GM12864 (cell line): ENCODE results near the gene PTGER3.

Experiments
- DNase-seq: peaks from one replicate; pipeline ENCODE4 v3.0.0-alpha.2; 2011; ENCODE audit warnings: low read depth
- H3K4me3 ChIP-seq: 2 replicates; pipeline ENCODE4 v1.5.1; 2011; ENCODE audit warnings: mild to moderate bottlenecking, low read depth, low read length, control low read depth
- CTCF ChIP-seq: IDR thresholded peaks from 2 replicates; pipeline ENCODE4 v1.5.1; 2011; ENCODE audit warnings: low read depth, mild to moderate bottlenecking, moderate library complexity, low read length, control low read depth, inconsistent platforms; ENCODE audit errors: missing control alignments

The PTGER3 gene

DNA sequence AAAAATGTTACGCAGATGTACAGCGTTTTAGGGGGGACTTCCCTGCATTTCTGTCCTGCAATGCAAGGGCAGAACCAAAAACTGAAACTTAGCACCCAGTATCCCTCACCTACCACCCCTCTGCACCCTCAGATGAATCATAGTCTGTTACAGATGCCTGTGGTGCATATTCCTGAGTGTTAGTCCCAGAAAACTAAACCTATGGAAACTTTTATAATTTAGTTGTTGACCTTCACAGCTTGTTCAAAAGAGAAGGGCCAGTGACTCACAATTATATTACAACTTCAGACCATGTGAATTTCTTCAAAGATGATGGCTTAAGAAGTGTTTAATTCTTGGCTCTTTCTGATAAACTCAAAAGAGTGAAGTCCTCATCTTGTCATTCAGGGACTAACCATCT, 5.8 kb downstream of the PTGER3 start:
- no peak overlapping the region for H3K4me3 ChIP-seq
- no peak for TF ChIP-seq CTCF
- no peak for DNase-seq

- TF ChIP-seq CTCF: no peak
- no peak for DNase-seq
- no peak overlapping the region for H3K4me3 ChIP-seq
Observed at GRCh38 chr1:71039661-71040262, 7.9 kb downstream of the PTGER3 start.

GRCh38 chr1:71038942-71039341, 8.7 kb downstream of the PTGER3 start:
- no peak for DNase-seq
- no peak for TF ChIP-seq CTCF
- H3K4me3 ChIP-seq: no peak overlapping the region

DNA sequence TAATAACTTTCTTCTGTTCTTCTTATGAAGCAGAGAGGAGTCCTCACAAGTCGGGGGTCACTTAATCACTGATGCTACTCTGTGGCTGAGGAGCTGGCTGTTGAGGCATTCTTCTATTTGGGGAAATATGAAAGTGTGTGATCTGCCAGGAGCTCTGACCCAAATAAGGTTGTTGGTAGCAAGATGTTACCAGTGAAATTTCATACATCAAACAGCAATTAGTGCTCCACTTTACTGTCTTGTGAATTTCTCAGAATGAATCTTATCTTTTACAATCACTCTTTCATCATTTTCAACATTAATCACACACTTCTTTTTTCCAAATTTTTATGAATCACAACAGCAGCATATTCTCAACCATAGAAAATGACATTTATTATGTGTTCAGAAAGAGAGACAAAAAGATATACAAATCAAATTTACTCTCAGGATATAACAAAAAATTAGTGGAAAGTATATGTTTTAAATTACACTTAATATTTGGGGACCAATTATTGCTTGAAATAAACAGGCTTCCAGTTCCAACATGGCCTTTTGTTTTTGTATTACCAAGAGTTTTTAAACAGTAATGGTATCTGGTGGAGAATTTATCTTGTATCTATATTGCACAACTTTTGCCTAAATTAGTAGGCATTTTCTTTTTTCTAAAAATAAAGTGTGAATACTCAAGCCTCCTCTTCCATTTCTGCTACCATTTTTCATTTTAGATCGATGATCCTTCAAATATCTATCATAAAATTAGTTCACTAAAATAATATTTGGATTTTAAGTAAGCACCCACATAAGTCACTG, 9.6 kb downstream of the PTGER3 start:
- no peak for TF ChIP-seq CTCF
- no peak overlapping the region for H3K4me3 ChIP-seq
- DNase-seq: no peak

DNA sequence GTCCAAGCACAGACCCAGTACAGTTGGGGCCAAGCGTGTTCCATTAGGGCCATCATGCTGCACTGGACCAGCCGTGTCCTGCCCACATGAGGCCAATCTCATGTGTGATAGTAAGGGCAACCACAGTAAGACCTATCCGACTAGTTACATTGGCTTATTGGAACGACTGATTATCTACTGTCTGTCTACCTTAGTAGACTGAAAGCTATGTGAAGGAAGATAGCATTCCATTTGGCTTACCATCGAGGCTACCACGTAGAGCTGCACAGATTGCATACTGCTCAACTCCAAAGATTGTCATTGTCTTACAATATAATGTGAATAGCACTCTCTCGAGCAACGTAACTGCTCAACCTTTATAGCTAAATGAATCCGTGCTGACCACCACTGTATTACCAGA, 10.6 kb downstream of the PTGER3 start:
- H3K4me3 ChIP-seq: no peak overlapping the region
- DNase-seq: no peak
- TF ChIP-seq CTCF: no peak

DNA sequence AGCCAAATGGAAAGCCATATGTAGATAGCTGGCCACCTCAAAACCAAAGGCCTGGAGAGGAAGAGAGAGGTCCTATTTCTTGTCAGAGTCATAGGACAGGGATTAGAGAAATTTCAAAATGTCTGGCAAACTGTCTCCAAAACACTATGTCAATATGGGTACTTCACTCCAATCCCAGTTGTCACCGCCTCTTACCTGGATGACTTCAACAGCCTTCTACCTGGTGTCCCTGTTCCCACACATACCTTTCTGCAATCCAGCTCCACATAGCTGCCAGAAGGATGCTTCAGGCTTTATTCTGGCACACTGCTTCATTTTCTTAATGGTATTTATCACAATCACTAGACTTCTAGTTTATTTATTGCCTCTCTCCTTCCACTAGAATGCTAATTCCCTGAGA, 14.5 kb downstream of the PTGER3 start:
- H3K4me3 ChIP-seq: no peak overlapping the region
- no peak for DNase-seq
- no peak for TF ChIP-seq CTCF

- no peak for DNase-seq
- no peak overlapping the region for H3K4me3 ChIP-seq
- no peak for TF ChIP-seq CTCF
Observed at GRCh38 chr1:71031426-71031825, 16.2 kb downstream of the PTGER3 start.
